Activated T-cell treated with anti-CD3 and anti-CD28 coated beads, Interleukin-2, amount 50 U/mL, for 24 hours (primary cell): ENCODE data around the gene PDILT.
"Not testable (repeated sequence)": the region's sequence is repeated elsewhere in the genome, so short reads cannot be mapped to it uniquely, and the experiment has no call there.

Experiments
- DNase-seq: peaks from one replicate; pipeline ENCODE4 v3.0.0-alpha.2; 2020
- H3K27ac Mint-ChIP-seq: 2 replicates; pipeline ENCODE4 v1.8.0; 2020; ENCODE audit warnings: mild to moderate bottlenecking, mixed read lengths
- H3K27me3 Mint-ChIP-seq: 2 replicates; pipeline ENCODE4 v1.8.0; 2020; ENCODE audit warnings: mixed read lengths
- H3K36me3 Mint-ChIP-seq: 2 replicates; pipeline ENCODE4 v1.8.0; 2020; ENCODE audit warnings: low read depth, mixed read lengths
- H3K4me1 Mint-ChIP-seq: 2 replicates; pipeline ENCODE4 v1.8.0; 2020; ENCODE audit warnings: low read depth, mixed read lengths
- H3K4me3 Mint-ChIP-seq: 2 replicates; pipeline ENCODE4 v1.8.0; 2020; ENCODE audit warnings: mild to moderate bottlenecking, moderate library complexity, mixed read lengths
- H3K9me3 Mint-ChIP-seq: 2 replicates; pipeline ENCODE4 v1.8.0; 2020; ENCODE audit warnings: mixed read lengths

PDILT gene

GRCh38 chr16:20315764-20316163 lies 88.8 kb downstream of the PDILT start:
- Mint-ChIP-seq H3K9me3 (no peaks in the 10 kb centered on the region), H3K4me1 (no peaks in the 10 kb centered on the region), H3K27ac (no peak overlapping the region), H3K4me3 (no peak overlapping the region), H3K36me3 (no peaks in the 10 kb centered on the region), H3K27me3 (no peaks in the 10 kb centered on the region)
- no peak for DNase-seq

DNA sequence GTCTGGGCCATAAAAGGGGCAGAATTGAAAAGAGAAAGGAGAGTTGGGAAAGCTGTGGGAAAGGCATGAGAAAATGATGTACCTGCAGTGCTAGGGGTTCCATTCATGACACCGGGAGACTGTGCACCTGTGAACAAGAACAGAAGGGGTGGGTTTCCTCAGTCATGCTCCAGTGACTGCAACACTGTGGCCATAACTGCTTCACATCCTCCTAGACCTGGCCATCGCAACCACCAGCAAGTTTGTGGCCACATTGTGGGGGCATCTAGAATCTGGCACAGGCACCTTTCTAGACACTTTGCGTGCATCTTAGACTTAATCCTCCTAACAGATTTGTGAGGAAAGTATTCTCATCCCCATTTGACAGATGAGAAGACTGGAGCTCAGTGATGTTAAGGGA lies 90.0 kb downstream of the PDILT start:
- no peaks in the 10 kb centered on the region for H3K27me3 Mint-ChIP-seq
- no peaks in the 10 kb centered on the region for H3K9me3 Mint-ChIP-seq
- no peak for DNase-seq
- no peaks in the 10 kb centered on the region for H3K36me3 Mint-ChIP-seq
- no peaks in the 10 kb centered on the region for H3K4me1 Mint-ChIP-seq
- no peak overlapping the region for H3K4me3 Mint-ChIP-seq
- H3K27ac Mint-ChIP-seq: no peak overlapping the region

DNA sequence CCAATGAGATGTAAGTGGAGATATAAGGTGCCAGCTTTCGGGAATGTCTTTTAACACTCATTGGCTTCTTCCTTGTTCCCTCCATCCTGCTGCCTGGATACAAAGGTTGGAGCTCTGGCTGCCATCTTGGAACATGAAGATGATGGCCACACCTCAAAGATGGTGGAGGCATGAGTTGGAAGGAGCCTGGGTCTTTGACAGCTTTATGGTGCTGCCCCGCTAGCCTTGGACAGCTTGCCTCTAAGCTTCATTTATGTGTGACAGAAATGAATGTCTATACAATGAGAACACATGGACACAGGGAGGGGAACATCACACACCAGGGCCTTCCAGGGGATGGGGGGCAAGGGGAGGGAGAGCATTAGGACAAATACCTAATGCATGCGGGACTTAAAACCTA lies 90.8 kb downstream of the PDILT start:
- Mint-ChIP-seq H3K9me3 (no peaks in the 10 kb centered on the region), H3K27ac (no peak overlapping the region), H3K36me3 (no peaks in the 10 kb centered on the region), H3K4me3 (no peak overlapping the region), H3K27me3 (no peaks in the 10 kb centered on the region), H3K4me1 (no peaks in the 10 kb centered on the region)
- no peak for DNase-seq

DNA sequence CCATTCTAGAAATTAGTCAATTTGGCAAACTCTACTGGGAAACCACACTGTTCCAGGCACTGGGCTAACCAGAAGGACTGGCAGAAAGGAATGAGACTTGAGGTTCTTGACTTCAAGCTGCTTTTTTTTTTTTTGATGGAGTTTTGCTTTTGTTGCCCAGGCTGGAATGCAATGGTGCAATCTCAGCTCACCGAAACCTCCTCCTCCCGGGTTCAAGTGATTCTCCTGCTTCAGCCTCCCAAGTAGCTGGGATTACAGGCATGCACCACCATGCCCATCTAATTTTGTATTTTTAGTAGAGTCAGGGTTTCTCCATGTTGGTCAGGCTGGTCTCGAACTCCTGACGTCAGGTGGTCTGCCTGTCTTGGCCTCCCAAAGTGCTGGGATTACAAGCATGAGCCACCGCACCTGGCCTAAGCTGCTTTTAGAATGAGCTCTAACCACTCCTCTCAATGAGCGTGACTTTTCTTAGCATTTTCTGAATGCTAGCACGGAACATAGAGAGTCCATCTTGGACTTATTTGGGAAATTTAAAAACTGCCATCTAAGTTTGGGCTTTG lies 91.9 kb downstream of the PDILT start:
- not testable (repeated sequence) for H3K4me1 Mint-ChIP-seq, H3K4me3 Mint-ChIP-seq, H3K9me3 Mint-ChIP-seq, H3K27ac Mint-ChIP-seq, DNase-seq, H3K27me3 Mint-ChIP-seq, H3K36me3 Mint-ChIP-seq

DNA sequence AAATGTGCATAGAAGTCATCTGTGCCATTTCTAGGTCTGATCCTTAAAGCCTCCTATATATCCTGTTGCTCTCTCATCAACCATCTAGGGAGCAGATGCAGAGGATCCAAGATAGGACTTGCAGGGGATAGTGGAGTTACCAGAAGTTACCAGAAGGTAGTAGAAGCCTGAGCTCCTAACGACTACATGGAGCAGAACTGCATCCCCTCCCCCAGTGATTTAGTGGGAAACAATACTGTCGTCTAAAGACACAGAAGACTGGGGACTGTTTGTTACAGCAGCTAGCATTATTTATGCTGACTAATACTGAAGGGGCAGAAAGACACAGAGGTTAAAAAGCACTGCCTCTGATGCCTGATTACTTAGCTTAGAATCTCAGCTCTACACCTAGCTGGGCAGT lies 93.0 kb downstream of the PDILT start:
- no peaks in the 10 kb centered on the region for H3K9me3 Mint-ChIP-seq
- no peak for DNase-seq
- no peak overlapping the region for H3K27ac Mint-ChIP-seq
- H3K4me1 Mint-ChIP-seq: no peaks in the 10 kb centered on the region
- H3K4me3 Mint-ChIP-seq: no peak overlapping the region
- peaks cover 2% of the 10 kb centered on the region for H3K27me3 Mint-ChIP-seq
- no peaks in the 10 kb centered on the region for H3K36me3 Mint-ChIP-seq

- Mint-ChIP-seq H3K27me3 (peaks cover 2% of the 10 kb centered on the region), H3K27ac (no peak overlapping the region), H3K4me3 (no peak overlapping the region), H3K36me3 (no peaks in the 10 kb centered on the region), H3K4me1 (no peaks in the 10 kb centered on the region), H3K9me3 (no peaks in the 10 kb centered on the region)
- DNase-seq: no peak
Observed at GRCh38 chr16:20310421-20311395, 93.8 kb downstream of the PDILT start.

DNA sequence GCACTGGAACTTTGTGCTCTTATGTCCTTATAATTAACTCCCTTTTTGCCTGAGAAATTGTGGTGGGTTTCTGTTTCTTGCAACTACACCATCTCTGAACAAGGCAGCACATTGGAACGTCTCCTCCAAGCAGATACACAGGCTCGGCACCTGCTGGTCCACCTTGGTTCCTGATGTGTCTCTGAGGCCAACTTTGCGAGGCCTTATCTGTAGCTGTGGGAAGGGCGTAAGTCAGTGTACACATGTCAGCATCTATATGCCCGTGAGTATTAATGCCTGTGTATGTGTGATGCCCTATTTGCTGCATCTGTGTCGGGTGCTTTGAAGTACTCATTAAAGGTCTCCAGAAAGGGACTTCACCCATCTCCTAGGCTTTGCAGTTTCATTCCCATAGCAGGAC lies 94.8 kb downstream of the PDILT start:
- no peak for DNase-seq
- Mint-ChIP-seq H3K27me3 (peaks cover 2% of the 10 kb centered on the region), H3K27ac (no peak overlapping the region), H3K4me3 (no peak overlapping the region), H3K4me1 (no peaks in the 10 kb centered on the region), H3K9me3 (no peaks in the 10 kb centered on the region), H3K36me3 (no peaks in the 10 kb centered on the region)
